H1 (cell line): ENCODE data around the gene PAXX.

Experiments
- GABPA ChIP-seq: IDR thresholded peaks from 2 replicates; pipeline ENCODE4 v1.6.1; 2011; ENCODE audit warnings: mild to moderate bottlenecking, low read length, moderate library complexity, borderline replicate concordance; ENCODE audit not compliant: insufficient read depth
- MAFK ChIP-seq: IDR thresholded peaks from 2 replicates; pipeline ENCODE4 v1.6.1; 2012; ENCODE audit warnings: low read depth, mild to moderate bottlenecking, improper control_type of control experiment, low read length
- RAD21 ChIP-seq, 2 experiments: IDR thresholded peaks in 1 of 2; conservative IDR thresholded peaks in 1 of 2; 2 replicates each; pipeline ENCODE4 v1.6.1; 2011; ENCODE audit warnings: low read depth in 2 of 2, low read length in 2 of 2, improper control_type of control experiment in 1 of 2, inconsistent platforms in 1 of 2, mild to moderate bottlenecking in 1 of 2, moderate library complexity in 1 of 2
- RNF2 ChIP-seq: fragments of 200-900, 300-1000 bp; sonication (generic); IDR thresholded peaks from 2 replicates; pipeline ENCODE4 v1.7.1; 2016; ENCODE audit warnings: borderline replicate concordance, low read depth, mild to moderate bottlenecking, antibody characterized with exemption, low read length; ENCODE audit not compliant: poor library complexity, severe bottlenecking; ENCODE audit errors: missing control alignments
- RXRA ChIP-seq: IDR thresholded peaks from 2 replicates; pipeline ENCODE4 v1.6.1; 2011; ENCODE audit warnings: low read depth, mild to moderate bottlenecking, low read length, moderate library complexity; ENCODE audit not compliant: insufficient read depth
- ZNF274 ChIP-seq: IDR thresholded peaks from 2 replicates; pipeline ENCODE4 v1.7.0; 2012; ENCODE audit warnings: low read length, borderline replicate concordance; ENCODE audit errors: extremely low read depth
- TF ChIP-seq, protein P1 (sequence below), 3 experiments: IDR thresholded peaks; 1 replicate in 2 of 3; 2 replicates in 1 of 3; pipeline versions ENCODE4 v1.5.1 to v1.6.1; 2011; ENCODE audit warnings: low read length in 3 of 3, mild to moderate bottlenecking in 3 of 3, inconsistent platforms in 2 of 3, low read depth in 1 of 3, moderate library complexity in 1 of 3; ENCODE audit not compliant: insufficient read depth in 1 of 3; ENCODE audit errors: control extremely low read depth in 1 of 3
- TF ChIP-seq, protein P2 (sequence below): IDR thresholded peaks from 2 replicates; pipeline ENCODE4 v1.6.1; 2011; ENCODE audit warnings: low read length, improper control_type of control experiment

DNA sequence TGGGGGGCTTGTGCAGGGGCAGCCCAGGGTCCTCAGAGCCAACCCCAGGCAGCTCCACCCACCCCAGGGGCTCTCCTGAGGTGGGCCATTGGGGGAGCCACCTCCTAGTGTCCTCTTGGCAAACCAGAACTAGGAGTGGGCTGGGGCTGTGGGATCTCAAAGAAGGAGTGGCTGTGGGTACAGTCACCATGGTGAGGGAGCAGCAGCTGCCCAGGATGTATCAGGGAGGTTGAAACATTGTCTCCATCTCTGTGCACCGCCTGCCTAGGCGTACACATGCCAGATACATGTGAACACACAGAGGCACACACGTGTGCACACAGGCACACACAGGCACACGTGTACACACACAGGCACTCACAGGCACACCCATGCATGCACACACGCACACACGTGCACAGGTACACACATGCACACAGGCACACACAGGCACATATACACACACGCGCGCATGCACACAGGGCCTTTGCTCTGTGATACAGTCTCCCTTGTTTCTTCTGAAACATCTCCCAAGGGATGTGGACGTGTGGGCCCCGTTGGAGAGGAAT, 29.4 kb upstream of the PAXX start:
- TF ChIP-seq, protein P1, sequence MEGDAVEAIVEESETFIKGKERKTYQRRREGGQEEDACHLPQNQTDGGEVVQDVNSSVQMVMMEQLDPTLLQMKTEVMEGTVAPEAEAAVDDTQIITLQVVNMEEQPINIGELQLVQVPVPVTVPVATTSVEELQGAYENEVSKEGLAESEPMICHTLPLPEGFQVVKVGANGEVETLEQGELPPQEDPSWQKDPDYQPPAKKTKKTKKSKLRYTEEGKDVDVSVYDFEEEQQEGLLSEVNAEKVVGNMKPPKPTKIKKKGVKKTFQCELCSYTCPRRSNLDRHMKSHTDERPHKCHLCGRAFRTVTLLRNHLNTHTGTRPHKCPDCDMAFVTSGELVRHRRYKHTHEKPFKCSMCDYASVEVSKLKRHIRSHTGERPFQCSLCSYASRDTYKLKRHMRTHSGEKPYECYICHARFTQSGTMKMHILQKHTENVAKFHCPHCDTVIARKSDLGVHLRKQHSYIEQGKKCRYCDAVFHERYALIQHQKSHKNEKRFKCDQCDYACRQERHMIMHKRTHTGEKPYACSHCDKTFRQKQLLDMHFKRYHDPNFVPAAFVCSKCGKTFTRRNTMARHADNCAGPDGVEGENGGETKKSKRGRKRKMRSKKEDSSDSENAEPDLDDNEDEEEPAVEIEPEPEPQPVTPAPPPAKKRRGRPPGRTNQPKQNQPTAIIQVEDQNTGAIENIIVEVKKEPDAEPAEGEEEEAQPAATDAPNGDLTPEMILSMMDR (IDR thresholded peaks at IDR 0.05; ENCODE audit: control extremely low read depth in 1 of 3, insufficient read depth in 1 of 3, low read depth in 1 of 3, low read length in 3 of 3) = no peak
- no peak for TF ChIP-seq RAD21 (IDR thresholded peaks at IDR 0.05 in 1 of 2, conservative IDR thresholded peaks at IDR 0.05 in 1 of 2; ENCODE audit: low read depth in 2 of 2, low read length in 2 of 2)
- no peak for TF ChIP-seq RNF2
- TF ChIP-seq, protein P2, sequence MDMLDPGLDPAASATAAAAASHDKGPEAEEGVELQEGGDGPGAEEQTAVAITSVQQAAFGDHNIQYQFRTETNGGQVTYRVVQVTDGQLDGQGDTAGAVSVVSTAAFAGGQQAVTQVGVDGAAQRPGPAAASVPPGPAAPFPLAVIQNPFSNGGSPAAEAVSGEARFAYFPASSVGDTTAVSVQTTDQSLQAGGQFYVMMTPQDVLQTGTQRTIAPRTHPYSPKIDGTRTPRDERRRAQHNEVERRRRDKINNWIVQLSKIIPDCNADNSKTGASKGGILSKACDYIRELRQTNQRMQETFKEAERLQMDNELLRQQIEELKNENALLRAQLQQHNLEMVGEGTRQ = no peak
- TF ChIP-seq ZNF274 = no peak
- TF ChIP-seq RXRA = no peak
- no peak for TF ChIP-seq MAFK
- no peak for TF ChIP-seq GABPA
